Cardiac fibroblast (primary cell): Measurements from ENCODE around the gene PALD1.

Experiments used
- DNase-seq, 2 donors: peaks; one replicate each; pipeline versions ENCODE4 v3.0.0 to v3.0.0-alpha.2; 2010; ENCODE audit warnings: low read depth in 2 of 2
- H3K4me3 ChIP-seq, 2 donors: replicated peaks in 1 of 2; 1 replicate in 1 of 2; 2 replicates in 1 of 2; pipeline ENCODE4 v1.5.1; 2011; ENCODE audit warnings: low read depth in 2 of 2, low read length in 2 of 2, mild to moderate bottlenecking in 2 of 2, moderate library complexity in 1 of 2
- TF ChIP-seq, protein P1 (sequence below): IDR thresholded peaks from one replicate; pipeline ENCODE4 v1.5.1; 2011; ENCODE audit warnings: low read depth, mild to moderate bottlenecking, low read length, inconsistent platforms

PALD1 gene

DNA sequence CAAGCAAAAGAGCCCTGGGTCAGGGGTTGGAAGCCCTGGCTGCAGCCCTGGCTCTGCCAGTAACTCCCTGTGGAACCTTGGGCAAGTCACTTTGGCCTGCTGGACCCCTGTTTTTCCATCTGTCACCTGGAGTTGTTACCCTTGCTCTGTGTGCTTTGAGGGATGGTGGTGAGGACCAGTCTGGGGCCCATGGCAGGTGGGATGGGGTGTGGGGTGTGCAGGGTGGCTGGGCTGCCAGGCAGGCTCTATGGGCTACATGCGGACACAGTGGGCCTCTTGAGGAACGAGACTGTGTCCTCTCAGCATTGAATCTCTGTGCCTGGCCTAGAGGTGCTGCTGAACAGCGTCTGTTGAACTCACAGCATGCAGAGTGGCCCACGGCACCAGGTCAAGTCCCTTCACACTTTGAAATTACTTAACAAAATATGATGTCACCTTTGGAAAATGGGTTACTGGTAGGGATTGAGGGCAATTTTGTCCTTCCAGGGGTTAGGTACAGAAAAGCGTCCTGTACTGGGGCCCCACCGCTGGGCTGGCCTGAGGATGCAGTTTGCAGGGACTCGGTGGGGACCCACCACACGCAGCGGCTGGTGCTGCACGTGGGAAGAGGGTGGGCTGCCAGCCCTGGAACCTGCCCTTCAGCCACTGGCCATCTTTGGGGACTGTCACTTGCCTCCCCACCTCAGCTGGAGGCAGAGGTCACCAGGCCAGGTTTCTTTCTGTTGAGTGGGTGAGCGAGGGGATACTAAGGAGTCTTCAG lies 78.7 kb downstream of the PALD1 start:
- TF ChIP-seq, protein P1, sequence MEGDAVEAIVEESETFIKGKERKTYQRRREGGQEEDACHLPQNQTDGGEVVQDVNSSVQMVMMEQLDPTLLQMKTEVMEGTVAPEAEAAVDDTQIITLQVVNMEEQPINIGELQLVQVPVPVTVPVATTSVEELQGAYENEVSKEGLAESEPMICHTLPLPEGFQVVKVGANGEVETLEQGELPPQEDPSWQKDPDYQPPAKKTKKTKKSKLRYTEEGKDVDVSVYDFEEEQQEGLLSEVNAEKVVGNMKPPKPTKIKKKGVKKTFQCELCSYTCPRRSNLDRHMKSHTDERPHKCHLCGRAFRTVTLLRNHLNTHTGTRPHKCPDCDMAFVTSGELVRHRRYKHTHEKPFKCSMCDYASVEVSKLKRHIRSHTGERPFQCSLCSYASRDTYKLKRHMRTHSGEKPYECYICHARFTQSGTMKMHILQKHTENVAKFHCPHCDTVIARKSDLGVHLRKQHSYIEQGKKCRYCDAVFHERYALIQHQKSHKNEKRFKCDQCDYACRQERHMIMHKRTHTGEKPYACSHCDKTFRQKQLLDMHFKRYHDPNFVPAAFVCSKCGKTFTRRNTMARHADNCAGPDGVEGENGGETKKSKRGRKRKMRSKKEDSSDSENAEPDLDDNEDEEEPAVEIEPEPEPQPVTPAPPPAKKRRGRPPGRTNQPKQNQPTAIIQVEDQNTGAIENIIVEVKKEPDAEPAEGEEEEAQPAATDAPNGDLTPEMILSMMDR = no peak
- H3K4me3 ChIP-seq = no peak overlapping the region
- DNase-seq = no peak

DNA sequence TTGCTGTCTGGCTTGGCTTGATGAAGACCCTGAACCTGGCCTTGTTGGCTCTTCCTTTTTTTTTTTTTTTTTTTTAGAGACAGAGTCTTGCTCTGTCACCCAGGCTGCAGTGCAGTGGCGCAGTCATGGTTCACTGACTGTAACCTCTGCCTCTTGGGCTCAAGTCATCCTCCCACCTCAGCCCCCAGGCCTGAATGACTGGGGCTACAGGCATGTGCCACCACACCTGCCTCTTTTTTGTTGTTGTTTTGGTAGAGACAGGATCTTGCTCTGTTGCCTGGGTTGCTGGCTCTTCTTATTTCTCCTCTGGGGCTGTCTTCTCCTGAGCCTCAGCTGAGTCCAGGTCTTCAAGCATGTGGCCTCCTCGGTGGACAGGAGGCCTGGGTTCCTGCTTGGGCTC lies 79.3 kb downstream of the PALD1 start:
- no peak for DNase-seq
- H3K4me3 ChIP-seq = no peak overlapping the region
- TF ChIP-seq, protein P1 = no peak

DNA sequence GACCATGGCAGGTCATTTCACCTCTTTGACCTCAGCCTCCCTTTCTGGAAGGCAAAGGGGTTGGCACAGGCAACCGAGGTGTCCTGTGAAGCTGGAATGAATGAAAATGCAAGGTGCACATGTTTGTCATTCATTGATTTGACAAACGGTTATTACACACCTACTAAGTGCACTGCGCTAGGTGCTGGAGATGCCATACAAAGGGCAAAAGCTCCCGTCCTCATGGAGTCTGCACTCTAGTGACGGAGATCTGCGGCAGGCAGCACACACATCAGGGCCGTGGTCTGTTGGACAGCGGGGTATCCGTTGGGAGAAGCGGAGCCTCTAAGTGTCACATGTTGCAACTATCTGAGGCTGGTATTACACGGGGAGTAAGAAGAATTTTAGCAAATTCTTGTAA lies 79.7 kb downstream of the PALD1 start:
- TF ChIP-seq, protein P1 = no peak
- DNase-seq = no peak
- H3K4me3 ChIP-seq = no peak overlapping the region

DNA sequence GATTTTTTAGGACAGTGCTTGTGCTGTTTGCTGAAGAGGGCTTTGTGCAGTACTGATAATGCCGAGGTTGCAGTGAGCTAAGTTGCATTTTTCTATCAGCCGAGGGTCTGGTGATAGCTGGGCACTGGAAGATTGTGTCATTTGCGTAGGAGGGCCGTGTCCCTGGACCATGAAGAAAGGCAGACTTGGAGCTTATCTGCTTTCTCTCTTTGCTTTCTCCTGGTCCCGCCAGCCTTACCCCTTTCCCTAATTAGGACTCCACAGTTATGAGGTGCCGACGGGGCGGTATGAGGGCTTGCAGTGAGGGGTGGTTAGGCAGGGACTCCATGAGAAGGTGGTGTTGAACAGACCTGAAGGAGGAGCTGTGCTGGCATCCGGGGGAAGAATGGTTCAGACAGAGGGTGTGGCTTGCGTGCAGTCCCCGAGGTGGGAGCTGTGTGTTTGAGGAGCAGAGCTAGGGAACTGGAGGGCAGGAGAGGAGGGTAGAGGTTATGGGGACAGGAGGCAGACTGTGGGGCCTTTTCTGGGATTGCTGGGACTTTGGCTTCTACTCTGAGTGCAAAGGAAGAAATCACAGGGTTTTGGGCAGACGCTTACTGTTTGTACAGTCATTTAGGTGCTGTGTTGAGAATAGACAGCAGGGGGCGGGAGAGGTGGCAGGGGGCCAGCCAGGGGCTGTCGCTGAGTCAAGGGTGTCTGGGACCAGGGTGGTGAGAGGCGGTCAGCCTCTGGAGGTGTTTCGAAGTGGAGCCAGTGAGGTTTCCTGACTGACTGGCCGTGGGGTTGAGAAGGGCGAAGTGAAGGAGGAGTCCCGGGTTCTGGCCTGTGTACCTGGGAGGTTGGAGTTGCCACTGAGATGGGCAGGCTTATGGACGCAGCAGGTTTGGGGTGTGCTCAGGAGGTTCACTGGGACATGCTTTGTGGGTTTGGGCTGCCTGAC lies 80.6 kb downstream of the PALD1 start:
- TF ChIP-seq, protein P1 = peak; percentile 35
- peak; percentile 54 to 66 for DNase-seq
- H3K4me3 ChIP-seq = no peak overlapping the region

DNA sequence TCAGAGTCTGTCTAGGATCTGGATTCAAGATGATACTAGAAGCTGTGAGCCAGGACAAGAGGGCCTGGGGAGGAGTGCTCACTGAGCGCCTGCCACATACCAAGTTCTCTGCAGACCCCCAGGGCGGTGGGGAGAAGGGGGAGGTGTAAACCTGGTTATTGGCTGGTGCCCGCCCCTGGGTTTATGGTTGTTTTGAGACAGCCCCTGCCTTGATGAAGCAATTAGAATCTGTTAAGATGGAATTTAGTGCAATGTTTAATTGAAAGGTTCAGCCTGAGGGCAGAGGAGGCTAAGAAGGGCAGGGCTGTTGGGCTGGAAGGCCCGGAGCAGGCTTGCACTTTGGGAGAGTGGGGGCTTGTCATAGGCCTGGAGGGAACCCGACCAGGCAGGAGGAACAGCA lies 81.3 kb downstream of the PALD1 start:
- TF ChIP-seq, protein P1 = no peak
- no peak overlapping the region for H3K4me3 ChIP-seq
- DNase-seq = no peak

DNA sequence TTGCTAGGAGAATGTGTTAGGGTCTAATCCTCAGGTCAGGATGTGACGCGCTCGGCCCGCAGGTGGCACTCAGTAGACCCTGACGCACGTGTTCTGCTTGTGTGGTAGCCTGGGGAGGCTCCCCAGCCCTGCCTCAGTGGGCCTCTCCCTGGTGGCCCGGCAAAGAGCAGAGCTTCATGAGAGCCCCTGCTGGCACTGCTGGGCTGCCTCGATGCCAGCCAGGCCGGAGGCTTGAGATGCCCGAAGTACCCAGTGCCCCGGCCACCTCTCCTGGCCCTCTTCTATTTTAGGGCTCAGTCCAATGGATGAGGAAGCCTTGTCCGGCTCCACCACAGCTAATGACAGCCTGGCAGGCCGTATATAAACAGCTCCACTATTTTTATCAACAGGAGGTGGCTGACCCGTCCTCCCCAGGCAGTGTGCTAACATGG lies 82.0 kb downstream of the PALD1 start:
- TF ChIP-seq, protein P1 = no peak
- no peak overlapping the region for H3K4me3 ChIP-seq
- DNase-seq = no peak
